ENCODE data around the gene LRRK1. TPM values are rescaled to one million over a fixed set of nuclear protein-coding genes. Genes with fewer than 3 reads are reported as not detected.

The LRRK1 gene
- total RNA-seq, 1 experiment from 2014 or later, result 10.4 TPM

- Histone ChIP-seq H3K9me3 (no peaks in the 10 kb centered on the region), H3K4me3 (no peak overlapping the region), H3K27me3 (no peaks in the 10 kb centered on the region), H3K36me3 (peaks cover 79% of the 10 kb centered on the region)
- no peak for DNase-seq
Observed at GRCh38 chr15:100922192-100923040, 3.3 kb downstream of the LRRK1 start.

- no peaks in the 10 kb centered on the region for H3K27me3 ChIP-seq
- H3K4me3 ChIP-seq, result no peak overlapping the region
- H3K9me3 ChIP-seq, result no peaks in the 10 kb centered on the region
- H3K36me3 ChIP-seq, result peaks cover 79% of the 10 kb centered on the region
- DNase-seq, result no peak
Observed at GRCh38 chr15:100923076-100923475, 3.9 kb downstream of the LRRK1 start.

DNA sequence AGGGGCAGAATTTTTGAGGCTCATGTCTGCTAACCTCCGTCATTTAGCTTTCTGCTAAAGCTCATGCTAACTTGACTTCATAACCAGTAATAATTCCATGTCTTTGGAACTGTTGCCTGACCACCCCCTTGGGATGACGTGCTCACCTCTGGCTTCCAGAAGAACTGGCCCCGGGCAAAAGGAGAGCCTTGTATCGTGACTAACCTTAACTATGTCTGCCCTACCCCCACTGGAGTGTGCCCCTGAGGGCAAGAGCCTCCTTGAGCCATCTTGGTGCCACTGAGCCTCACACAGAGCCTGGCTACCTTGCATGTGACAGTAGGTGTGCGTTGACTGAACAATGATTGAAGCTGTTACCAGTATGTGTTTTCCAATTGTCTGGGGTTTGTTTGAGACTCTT, 4.7 kb downstream of the LRRK1 start:
- H3K9me3 ChIP-seq, result no peaks in the 10 kb centered on the region
- peaks cover 84% of the 10 kb centered on the region for H3K36me3 ChIP-seq
- no peaks in the 10 kb centered on the region for H3K27me3 ChIP-seq
- no peak overlapping the region for H3K4me3 ChIP-seq
- DNase-seq, result no peak

- peaks cover 90% of the 10 kb centered on the region for H3K36me3 ChIP-seq
- no peaks in the 10 kb centered on the region for H3K27me3 ChIP-seq
- no peak overlapping the region for H3K4me3 ChIP-seq
- no peaks in the 10 kb centered on the region for H3K9me3 ChIP-seq
- no peak for DNase-seq
Observed at GRCh38 chr15:100924436-100924835, 5.3 kb downstream of the LRRK1 start.

GRCh38 chr15:100925480-100925879, 6.3 kb downstream of the LRRK1 start:
- no peak overlapping the region for H3K4me3 ChIP-seq

GRCh38 chr15:100926258-100926657, 7.1 kb downstream of the LRRK1 start:
- Histone ChIP-seq H3K9me3 (no peaks in the 10 kb centered on the region), H3K36me3 (peaks cover 96% of the 10 kb centered on the region), H3K4me3 (no peak overlapping the region), H3K27me3 (no peaks in the 10 kb centered on the region)
- DNase-seq, result no peak

More at GRCh38 chr15:100925480-100925879, 6.3 kb downstream of the LRRK1 start:
- Histone ChIP-seq H3K9me3 (no peaks in the 10 kb centered on the region), H3K27me3 (no peaks in the 10 kb centered on the region), H3K36me3 (peaks cover 92% of the 10 kb centered on the region)
- no peak for DNase-seq

- no peaks in the 10 kb centered on the region for H3K9me3 ChIP-seq
- peaks cover 96% of the 10 kb centered on the region for H3K36me3 ChIP-seq
- DNase-seq, result no peak
- no peak overlapping the region for H3K4me3 ChIP-seq
- no peaks in the 10 kb centered on the region for H3K27me3 ChIP-seq
Observed at GRCh38 chr15:100926971-100927756, 8.0 kb downstream of the LRRK1 start.

DNA sequence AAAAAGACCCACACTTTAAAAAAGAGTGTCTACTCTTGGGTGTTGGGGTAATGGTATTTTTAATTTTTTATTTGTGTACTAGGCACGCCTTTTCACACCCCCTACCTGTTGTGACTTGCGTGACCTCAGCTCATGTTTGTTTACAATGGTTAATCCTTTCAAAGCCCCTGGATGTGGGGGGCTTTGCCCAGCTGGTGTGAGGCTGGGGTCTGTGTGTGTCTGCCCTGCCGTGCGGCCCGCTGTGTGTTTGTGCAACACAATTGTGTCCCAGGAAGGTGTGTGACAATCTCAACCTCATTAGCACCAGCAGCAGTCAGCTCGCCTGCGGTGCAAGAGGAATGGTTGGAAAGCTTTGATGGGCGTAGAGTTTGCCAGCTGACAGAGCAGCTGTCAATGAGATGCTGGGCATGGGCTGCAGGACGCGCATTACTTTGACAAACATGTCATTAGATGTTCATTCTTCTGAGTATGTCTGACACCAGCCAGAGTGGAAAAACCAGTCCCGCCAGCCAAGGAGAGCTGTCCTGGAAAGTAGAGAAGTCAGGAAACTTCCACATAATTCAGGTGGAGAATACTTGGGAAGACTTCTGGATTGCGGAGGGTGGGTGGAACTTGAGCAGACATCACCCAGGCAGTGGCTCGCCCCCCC, 9.6 kb downstream of the LRRK1 start:
- no peak for DNase-seq
- no peak overlapping the region for H3K4me3 ChIP-seq

GRCh38 chr15:100929641-100930042, 10.5 kb downstream of the LRRK1 start:
- peaks cover 89% of the 10 kb centered on the region for H3K36me3 ChIP-seq
- H3K27me3 ChIP-seq, result no peaks in the 10 kb centered on the region
- no peak overlapping the region for H3K4me3 ChIP-seq
- no peak for DNase-seq
- H3K9me3 ChIP-seq, result no peaks in the 10 kb centered on the region

More for the DNA sequence above, 9.6 kb downstream of the LRRK1 start:
- H3K9me3 ChIP-seq, result no peaks in the 10 kb centered on the region
- no peaks in the 10 kb centered on the region for H3K27me3 ChIP-seq
- peaks cover 93% of the 10 kb centered on the region for H3K36me3 ChIP-seq

DNA sequence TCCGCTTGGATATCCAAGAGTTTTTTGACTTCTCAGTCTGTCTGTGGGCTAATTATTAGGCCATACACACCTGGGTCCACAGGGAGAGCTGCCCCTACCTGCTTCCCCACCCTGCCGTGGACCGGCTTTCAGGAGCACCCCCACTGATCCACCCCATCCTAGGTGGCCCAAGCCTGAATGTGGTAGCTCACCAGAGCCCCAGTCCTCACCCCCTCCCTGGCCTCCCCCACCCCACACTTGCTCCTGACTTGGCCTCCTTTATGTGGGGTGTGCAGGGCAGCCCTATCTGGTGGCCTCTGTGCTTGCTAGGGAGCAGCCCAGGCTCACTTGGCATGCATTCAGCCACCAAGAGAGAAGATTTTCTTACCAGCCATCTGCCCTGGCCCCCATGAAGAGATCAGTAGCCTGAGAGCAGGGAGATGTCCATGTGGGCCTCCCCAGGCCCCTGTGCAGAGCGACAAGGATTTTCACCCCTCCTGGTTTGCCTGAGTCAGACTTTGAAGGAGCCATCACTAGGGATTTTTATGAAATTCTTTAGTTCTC, 11.2 kb downstream of the LRRK1 start:
- Histone ChIP-seq H3K27me3 (no peaks in the 10 kb centered on the region), H3K4me3 (no peak overlapping the region), H3K9me3 (no peaks in the 10 kb centered on the region), H3K36me3 (peaks cover 89% of the 10 kb centered on the region)
- DNase-seq, result no peak

- peaks cover 89% of the 10 kb centered on the region for H3K36me3 ChIP-seq
- no peak overlapping the region for H3K4me3 ChIP-seq
- no peaks in the 10 kb centered on the region for H3K27me3 ChIP-seq
- DNase-seq, result no peak
- no peaks in the 10 kb centered on the region for H3K9me3 ChIP-seq
Observed at GRCh38 chr15:100931143-100931890, 12.2 kb downstream of the LRRK1 start.

DNA sequence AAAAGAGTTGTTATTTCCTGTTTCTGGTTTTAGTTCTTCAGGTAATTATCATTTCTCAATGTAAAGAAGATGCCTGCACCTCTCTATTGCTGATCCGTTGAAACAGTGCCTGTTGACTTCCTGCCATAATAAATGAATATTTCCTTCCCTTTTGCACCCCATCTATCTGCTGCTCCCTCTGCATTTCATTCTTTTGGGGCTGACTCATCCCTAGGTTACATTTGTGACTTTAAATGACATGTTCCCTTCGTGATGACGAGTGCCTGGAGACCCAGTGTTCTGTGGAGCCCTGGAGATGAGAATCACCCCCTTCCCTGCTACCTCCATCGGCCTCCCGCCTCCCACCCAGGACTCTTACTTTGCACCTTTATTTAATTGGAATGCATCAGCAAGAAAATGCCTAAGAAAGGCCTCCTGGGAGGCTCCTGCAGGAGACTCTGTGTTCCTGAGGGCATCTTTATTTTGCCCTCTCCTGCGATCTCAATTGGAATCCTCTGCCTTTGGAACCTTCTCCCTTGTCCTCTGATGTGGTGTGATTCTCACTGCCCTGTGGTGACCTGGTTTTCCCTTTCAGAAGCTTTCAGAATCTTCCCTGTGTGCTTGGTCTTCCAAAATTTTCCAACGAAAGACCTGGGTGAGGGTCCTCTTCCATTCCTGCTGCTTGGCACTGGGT, 13.7 kb downstream of the LRRK1 start:
- Histone ChIP-seq H3K27me3 (no peaks in the 10 kb centered on the region), H3K36me3 (peaks cover 83% of the 10 kb centered on the region), H3K9me3 (no peaks in the 10 kb centered on the region), H3K4me3 (no peak overlapping the region)
- DNase-seq, result no peak

- DNase-seq, result no peak
- H3K4me3 ChIP-seq, result no peak overlapping the region
- H3K36me3 ChIP-seq, result peaks cover 80% of the 10 kb centered on the region
- no peaks in the 10 kb centered on the region for H3K9me3 ChIP-seq
- H3K27me3 ChIP-seq, result no peaks in the 10 kb centered on the region
Observed at GRCh38 chr15:100934166-100934565, 15.0 kb downstream of the LRRK1 start.

DNA sequence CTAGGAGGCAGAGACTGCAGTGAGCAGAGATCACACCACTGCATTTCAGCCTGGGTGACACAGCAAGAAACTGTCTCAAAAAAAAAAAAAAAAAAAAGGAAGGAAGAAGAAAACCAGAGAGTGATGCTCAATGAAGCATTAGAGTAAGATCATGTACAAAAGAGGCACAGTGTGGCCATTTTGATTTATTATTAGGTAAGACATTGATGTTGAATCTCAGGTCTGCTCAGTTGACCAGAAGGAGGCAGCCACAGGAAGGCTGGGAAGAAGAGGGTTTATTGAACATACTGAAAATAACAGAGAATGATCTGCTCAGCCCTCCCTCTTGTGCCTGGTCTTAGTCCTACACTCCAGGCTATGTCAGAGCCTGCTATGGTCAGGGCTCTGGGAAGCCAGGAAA, 15.6 kb downstream of the LRRK1 start:
- DNase-seq, result no peak
- Histone ChIP-seq H3K36me3 (peaks cover 80% of the 10 kb centered on the region), H3K4me3 (no peak overlapping the region), H3K27me3 (no peaks in the 10 kb centered on the region), H3K9me3 (no peaks in the 10 kb centered on the region)

DNA sequence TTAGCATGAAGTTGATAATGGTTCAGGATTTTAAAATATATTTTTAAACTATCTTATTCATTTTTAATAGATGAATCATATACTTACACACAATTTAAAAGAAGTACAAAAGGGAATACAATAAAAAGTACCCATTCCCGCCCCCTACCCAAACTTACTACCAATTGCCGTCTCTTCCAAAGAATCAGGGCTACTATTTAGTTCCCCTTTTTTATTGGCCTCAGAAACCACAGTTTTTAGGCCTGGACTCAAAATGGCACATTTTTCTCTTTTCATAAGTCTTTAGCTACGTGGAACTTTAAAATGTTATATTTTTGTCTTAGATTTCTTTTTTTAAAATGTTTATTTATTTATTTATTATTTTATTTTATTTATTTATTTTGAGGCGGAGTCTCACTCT, 18.0 kb downstream of the LRRK1 start:
- no peak for DNase-seq
- no peak overlapping the region for H3K4me3 ChIP-seq
- H3K27me3 ChIP-seq, result no peaks in the 10 kb centered on the region
- H3K9me3 ChIP-seq, result no peaks in the 10 kb centered on the region
- peaks cover 73% of the 10 kb centered on the region for H3K36me3 ChIP-seq

- no peak for DNase-seq
- no peaks in the 10 kb centered on the region for H3K9me3 ChIP-seq
- no peaks in the 10 kb centered on the region for H3K27me3 ChIP-seq
- no peak overlapping the region for H3K4me3 ChIP-seq
- H3K36me3 ChIP-seq, result peaks cover 76% of the 10 kb centered on the region
Observed at GRCh38 chr15:100939791-100940190, 20.6 kb downstream of the LRRK1 start.

Data from MG63 (cell line).